C4-2B (cell line): Measurements from ENCODE around the gene CCDC186.

ENCODE experiments used
- H3K27ac ChIP-seq: fragments of 450-650 bp; 2 replicates; pipeline ENCODE4 v1.5.1; 2017
- ZFX ChIP-seq: fragments of 450-650 bp; IDR thresholded peaks from 2 replicates; pipeline ENCODE4 v1.6.1; 2017
- TF ChIP-seq, protein P1 (sequence below): fragments of 450-650 bp; conservative IDR thresholded peaks from 2 replicates; pipeline ENCODE4 v1.5.1; 2017; ENCODE audit warnings: mild to moderate bottlenecking

CCDC186 gene

DNA sequence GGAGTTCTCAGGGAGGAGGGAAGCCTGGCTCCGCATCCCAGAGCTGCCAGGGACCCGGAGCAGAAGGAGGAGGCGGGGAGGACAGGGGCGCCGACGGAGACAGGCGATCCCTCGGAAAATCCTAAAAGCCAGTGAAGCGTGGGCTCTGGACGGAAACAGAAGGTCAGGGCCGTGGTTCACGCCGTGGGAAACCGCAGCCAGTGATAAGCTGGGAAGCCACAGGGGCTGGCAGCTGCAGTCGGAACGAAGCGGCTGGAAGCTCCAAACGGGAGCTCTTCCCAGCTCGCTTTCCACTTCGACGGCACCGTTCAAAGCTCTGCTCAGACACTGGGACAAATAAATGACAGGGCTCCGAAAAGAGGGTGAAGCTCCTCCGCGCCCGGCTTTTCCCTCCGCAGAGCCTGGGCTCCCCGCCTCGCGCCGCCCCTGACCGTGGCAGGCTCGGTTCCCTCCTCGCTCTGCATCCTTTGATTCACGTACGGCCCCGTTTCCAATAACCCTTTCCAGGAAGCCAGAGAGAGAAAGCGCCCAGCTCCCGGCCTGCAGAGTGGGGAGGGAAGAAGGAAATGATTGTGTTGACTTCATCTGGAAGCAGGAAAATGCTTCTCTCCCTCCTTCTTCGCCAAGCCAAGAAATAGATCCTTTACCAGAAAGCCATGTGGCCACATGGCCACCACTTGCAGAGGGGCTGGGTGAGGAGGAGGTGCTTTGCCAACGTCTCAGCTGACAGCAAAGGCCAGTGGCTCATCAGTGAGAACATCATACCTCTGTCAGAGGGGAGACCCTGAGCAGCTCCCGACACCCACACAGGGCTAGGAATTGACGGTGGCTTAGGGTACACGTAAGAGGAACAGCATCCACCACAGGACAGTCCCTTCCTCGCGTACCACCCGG is 72.9 kb downstream of the CCDC186 start:
- TF ChIP-seq, protein P1, sequence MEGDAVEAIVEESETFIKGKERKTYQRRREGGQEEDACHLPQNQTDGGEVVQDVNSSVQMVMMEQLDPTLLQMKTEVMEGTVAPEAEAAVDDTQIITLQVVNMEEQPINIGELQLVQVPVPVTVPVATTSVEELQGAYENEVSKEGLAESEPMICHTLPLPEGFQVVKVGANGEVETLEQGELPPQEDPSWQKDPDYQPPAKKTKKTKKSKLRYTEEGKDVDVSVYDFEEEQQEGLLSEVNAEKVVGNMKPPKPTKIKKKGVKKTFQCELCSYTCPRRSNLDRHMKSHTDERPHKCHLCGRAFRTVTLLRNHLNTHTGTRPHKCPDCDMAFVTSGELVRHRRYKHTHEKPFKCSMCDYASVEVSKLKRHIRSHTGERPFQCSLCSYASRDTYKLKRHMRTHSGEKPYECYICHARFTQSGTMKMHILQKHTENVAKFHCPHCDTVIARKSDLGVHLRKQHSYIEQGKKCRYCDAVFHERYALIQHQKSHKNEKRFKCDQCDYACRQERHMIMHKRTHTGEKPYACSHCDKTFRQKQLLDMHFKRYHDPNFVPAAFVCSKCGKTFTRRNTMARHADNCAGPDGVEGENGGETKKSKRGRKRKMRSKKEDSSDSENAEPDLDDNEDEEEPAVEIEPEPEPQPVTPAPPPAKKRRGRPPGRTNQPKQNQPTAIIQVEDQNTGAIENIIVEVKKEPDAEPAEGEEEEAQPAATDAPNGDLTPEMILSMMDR, result no peak
- TF ChIP-seq ZFX, result no peak
- no peak overlapping the region for H3K27ac ChIP-seq

DNA sequence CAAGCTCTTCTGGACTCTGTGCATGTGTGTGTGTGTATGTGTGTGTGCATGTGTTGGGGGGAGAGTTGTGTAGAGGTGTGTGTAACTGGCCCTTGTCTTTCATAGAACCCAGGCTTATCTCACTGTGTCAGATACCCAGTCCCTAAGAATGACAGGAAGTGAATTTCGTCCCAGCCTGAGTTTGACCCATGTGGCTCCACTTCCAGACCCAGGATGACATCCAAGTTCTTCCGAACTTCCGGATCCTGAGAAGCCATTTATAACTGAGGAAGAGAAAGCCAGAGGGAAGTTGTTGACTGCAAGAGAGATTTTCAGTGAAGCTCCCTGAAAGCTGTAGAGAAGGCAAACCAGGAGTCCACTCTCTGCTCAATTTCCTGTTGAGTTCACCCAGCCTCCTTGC is 77.1 kb downstream of the CCDC186 start:
- no peak for TF ChIP-seq ZFX
- TF ChIP-seq, protein P1, result no peak
- H3K27ac ChIP-seq, result no peak overlapping the region

DNA sequence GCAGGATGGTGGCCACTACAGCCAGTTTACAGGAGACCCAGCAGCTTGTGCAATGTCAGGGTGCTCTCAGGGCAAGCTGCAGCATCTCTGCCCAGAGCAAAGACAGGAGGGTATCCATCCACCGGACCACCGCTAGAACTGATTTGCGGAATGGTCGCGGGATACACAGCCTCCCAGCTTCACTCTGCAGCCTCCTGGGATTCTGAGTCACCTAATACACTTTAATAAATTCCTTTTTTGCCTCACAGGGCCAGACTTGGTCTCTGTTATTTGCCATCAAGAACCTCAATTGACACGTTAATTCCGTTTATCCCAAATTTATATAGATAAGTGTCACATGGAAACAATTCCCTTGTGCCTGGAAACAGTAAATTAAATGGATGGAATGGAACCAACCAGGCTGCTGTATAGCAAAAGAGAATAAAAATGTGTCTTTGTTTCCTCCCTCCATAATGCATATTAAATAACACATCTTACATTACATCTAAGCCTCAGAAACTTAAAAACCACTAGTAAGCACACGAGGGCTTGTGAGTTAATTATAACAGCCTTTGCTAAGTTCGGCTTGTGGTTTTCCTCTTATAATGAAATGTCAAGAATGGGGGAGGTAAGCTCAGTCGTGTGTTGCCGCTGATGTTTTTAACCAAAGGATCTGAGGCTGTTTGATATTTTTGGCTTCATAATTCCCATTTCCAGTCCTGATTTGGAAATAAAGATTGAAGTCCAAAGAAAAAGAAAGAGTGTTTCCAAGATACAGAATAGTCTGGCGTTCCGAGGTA is 78.3 kb downstream of the CCDC186 start:
- H3K27ac ChIP-seq, result no peak overlapping the region
- TF ChIP-seq, protein P1, result no peak
- TF ChIP-seq ZFX, result no peak

DNA sequence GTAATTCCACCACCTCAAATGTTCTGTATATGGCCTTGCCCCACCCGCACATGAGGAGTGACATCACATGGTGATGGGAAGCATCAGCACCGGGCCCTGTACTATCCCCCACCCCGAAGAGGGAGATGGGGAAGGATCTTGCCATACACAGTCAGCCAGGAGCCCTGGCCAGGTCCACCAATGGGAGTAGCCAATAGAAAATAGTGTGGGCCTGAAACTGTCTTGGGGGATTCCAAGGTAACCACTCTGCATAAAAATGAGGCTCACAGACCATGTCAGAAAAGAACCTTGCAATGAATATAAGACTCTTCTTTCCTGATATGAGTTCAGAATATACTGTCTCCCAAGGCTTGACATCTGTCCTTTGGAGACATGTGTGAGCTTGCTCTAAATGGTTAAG is 79.2 kb downstream of the CCDC186 start:
- TF ChIP-seq, protein P1, result no peak
- no peak for TF ChIP-seq ZFX
- H3K27ac ChIP-seq, result no peak overlapping the region

DNA sequence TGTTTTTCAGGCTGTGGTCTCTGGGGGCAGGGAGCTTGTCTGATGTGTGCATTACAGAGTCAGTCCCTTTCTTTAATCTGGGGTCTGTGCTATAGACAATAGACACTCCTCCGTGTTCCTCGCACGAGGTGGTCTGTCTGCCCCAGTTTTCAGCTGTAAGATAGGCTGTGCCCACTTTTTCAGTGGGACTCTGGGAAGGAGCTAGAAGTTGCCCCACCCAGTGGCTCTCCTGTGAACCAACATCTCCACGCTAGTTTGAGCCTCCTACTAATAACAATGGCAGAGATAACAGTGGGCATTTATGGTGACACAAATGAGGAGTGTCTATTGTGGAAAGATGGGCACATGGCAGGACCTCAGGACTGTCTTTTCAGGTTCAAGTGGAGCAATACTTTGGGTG is 86.3 kb downstream of the CCDC186 start:
- no peak overlapping the region for H3K27ac ChIP-seq
- TF ChIP-seq, protein P1, result no peak; the same call in 1 of the 2 replicates
- TF ChIP-seq ZFX, result no peak

DNA sequence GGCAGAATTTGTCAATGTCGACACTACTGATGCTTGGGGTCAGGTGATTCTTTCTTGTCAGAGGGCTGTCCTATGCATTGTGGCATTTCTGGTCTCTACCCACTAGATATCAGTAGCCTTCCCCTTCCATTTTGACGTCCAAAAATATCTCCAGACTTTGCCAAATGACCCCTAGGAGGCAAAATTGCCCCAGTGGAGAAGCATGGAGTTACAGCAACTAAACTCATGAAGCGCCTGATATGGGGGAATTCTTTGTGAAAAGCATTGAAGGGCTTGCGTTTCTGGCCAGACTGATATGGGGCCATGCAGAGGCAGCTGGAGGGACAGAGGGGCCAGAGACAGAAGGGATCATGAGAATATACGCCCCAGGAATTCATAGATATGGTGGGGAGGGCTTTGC is 86.7 kb downstream of the CCDC186 start:
- no peak for TF ChIP-seq ZFX
- TF ChIP-seq, protein P1, result no peak; the same call in 1 of the 2 replicates
- H3K27ac ChIP-seq, result no peak overlapping the region

DNA sequence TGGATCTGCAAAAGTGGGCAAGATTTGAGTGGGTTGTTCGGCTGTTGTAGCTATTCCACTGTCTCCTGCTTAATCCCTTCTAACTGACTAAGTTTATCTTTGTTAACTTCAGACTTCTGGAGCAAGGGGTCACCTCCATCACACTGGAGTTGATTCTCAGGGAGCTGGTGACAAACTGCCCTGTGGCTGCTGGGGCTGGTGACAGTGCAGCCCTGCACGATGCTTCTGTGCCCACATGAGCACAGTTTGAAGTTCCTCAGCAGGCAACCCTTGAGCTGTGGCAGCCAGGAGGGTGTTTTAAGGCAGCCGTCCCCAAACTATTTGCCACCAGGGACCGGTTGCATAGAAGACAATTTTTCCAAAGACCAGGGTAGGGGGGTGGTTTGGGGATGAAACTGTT is 89.8 kb downstream of the CCDC186 start:
- TF ChIP-seq ZFX, result no peak
- TF ChIP-seq, protein P1, result no peak

More for the DNA sequence above, 89.8 kb downstream of the CCDC186 start:
- H3K27ac ChIP-seq, result no peak overlapping the region
